A673 (cell line): Measurements from ENCODE around the gene AHNAK2.
"Not testable (repeated sequence)": the region's sequence is repeated elsewhere in the genome, so short reads cannot be mapped to it uniquely, and the experiment has no call there.

Source experiments
- CTCF ChIP-seq: fragments of 300-800, 200-600 bp; sonication (generic); conservative IDR thresholded peaks from 2 replicates; pipeline ENCODE4 v1.5.1; 2017; ENCODE audit warnings: low read depth, mild to moderate bottlenecking, antibody characterized with exemption, low read length, moderate library complexity, mixed read lengths
- EZH2 ChIP-seq: fragments of 200-600 bp; sonication (generic); IDR thresholded peaks from 2 replicates; pipeline ENCODE4 v1.6.1; 2017; ENCODE audit warnings: borderline replicate concordance, low read depth, mild to moderate bottlenecking, mixed read lengths, antibody characterized with exemption, low read length; ENCODE audit not compliant: poor library complexity, severe bottlenecking

GRCh38 chr14:104943216-104944015 is 34.8 kb downstream of the AHNAK2 start:
- not testable (repeated sequence) for TF ChIP-seq CTCF, EZH2
